Caco-2 (cell line): Measurements from ENCODE around the gene MRC2. TPM values are rescaled to one million over a fixed set of nuclear protein-coding genes. Genes with fewer than 3 reads are reported as not detected.

Source experiments
- BruUV-seq: library from RNA; stranded (reverse); fragments of 400-500 nt; replicated peaks from 2 replicates; lab custom pipeline; 2021; lab: Mats Ljungman, UMichigan
- CTCF ChIA-PET: fragments of 300-600 bp; sonication (Branson Sonifier 250); formaldehyde crosslinking; loops from one replicate; lab custom pipeline; 2022; ENCODE audit warnings: antibody characterized with exemption; lab: Charles Lee
- POLR2A ChIA-PET: fragments of 300-600 bp; sonication (Branson Sonifier 250); formaldehyde crosslinking; loops from one replicate; lab custom pipeline; 2022; ENCODE audit warnings: antibody characterized with exemption; lab: Charles Lee
- DNase-seq, 2 experiments: peaks; one replicate each; pipeline versions ENCODE4 v3.0.0 to v3.0.0-alpha.2; 2020 to 2022
- H3K27me3 ChIP-seq: replicated peaks from 2 replicates; pipeline ENCODE4 v1.6.0; 2011; ENCODE audit warnings: low read length; ENCODE audit not compliant: control insufficient read depth, insufficient read depth
- H3K36me3 ChIP-seq: 2 replicates; pipeline ENCODE4 v1.5.1; 2011; ENCODE audit warnings: low read length; ENCODE audit not compliant: control insufficient read depth, insufficient read depth
- H3K4me1 ChIP-seq: fragments of 250-450 bp; sonication (Bioruptor Pico); 2 replicates; pipeline ENCODE4 v1.5.1; 2020; ENCODE audit warnings: mild to moderate bottlenecking
- H3K4me3 ChIP-seq: 2 replicates; pipeline ENCODE4 v1.5.1; 2011; ENCODE audit warnings: low read depth, mild to moderate bottlenecking, control low read depth, low read length
- H3K9me3 ChIP-seq: fragments of 250-450 bp; sonication (Bioruptor Pico); 2 replicates; pipeline ENCODE4 v1.5.1; 2020; ENCODE audit warnings: mild to moderate bottlenecking, moderate library complexity
- H3K27ac Mint-ChIP-seq: one replicate; pipeline ENCODE4 v1.8.0; 2022; ENCODE audit warnings: mixed read lengths; ENCODE audit not compliant: unreplicated experiment
- H3K27me3 Mint-ChIP-seq: one replicate; pipeline ENCODE4 v1.8.0; 2022; ENCODE audit warnings: mixed read lengths; ENCODE audit not compliant: insufficient read depth, unreplicated experiment
- H3K36me3 Mint-ChIP-seq: one replicate; pipeline ENCODE4 v1.8.0; 2022; ENCODE audit warnings: mild to moderate bottlenecking, mixed read lengths; ENCODE audit not compliant: insufficient read depth, unreplicated experiment
- H3K4me1 Mint-ChIP-seq: one replicate; pipeline ENCODE4 v1.8.0; 2022; ENCODE audit warnings: low read depth, mixed read lengths; ENCODE audit not compliant: unreplicated experiment
- H3K4me3 Mint-ChIP-seq: one replicate; pipeline ENCODE4 v1.8.0; 2022; ENCODE audit warnings: mild to moderate bottlenecking, moderate library complexity, mixed read lengths; ENCODE audit not compliant: unreplicated experiment
- H3K9me3 Mint-ChIP-seq: one replicate; pipeline ENCODE4 v1.8.0; 2022; ENCODE audit warnings: mixed read lengths; ENCODE audit not compliant: unreplicated experiment
- intact Hi-C: fragments of 100-400 bp; cut with micrococcal nuclease; formaldehyde crosslinking; loops from one replicate; pipeline ENCODE4 v1.10.0; 2022; ENCODE audit not compliant: unreplicated experiment
- total RNA-seq: library from RNA; stranded (reverse); gene quantifications from 2 replicates; pipeline ENCODE4 v1.2.3, GENCODE V29; 2022
- TF ChIP-seq, protein P1 (sequence below), 2 experiments: fragments of 200-600 bp in 1 of 2; IDR thresholded peaks; 1 replicate in 1 of 2; 2 replicates in 1 of 2; pipeline versions ENCODE4 v1.5.1 to v1.8.0; 2011 to 2022; ENCODE audit warnings: antibody characterized with exemption in 1 of 2, control low read depth in 1 of 2, inconsistent platforms in 1 of 2, low read depth in 1 of 2, low read length in 1 of 2, mild to moderate bottlenecking in 1 of 2, moderate library complexity in 1 of 2; ENCODE audit not compliant: insufficient read depth in 1 of 2, severe bottlenecking in 1 of 2, unreplicated experiment in 1 of 2

The MRC2 gene
- total RNA-seq, 1 experiment from 2014 or later, result 7.0 TPM

DNA sequence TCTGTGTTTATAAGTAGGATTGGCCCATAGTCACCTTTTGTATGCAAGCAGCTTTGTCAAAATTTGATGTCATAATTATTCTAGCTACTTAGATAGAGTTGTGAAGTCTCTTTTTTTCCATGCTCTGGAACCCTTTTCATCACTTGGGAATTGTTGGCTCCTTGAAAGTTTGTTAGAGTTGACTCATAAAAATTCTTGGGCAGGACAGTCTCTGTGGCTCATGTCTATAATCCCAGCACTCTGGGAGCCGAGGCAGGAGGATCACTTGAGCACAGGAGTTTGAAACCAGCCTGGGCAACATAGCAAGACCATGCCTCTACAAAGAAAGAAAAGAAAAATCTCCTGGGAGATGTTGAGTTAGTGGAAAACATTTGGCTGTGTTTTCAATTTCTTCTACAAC, 45.7 kb upstream of the MRC2 start:
- Histone ChIP-seq H3K27me3 (no peaks in the 10 kb centered on the region), H3K4me1 (no peaks in the 10 kb centered on the region), H3K4me3 (no peak overlapping the region), H3K36me3 (no peaks in the 10 kb centered on the region; the same call in 1 of the 2 replicates), H3K9me3 (no peaks in the 10 kb centered on the region)
- Mint-ChIP-seq H3K9me3 (no peaks in the 10 kb centered on the region), H3K27ac (no peak overlapping the region), H3K4me1 (no peaks in the 10 kb centered on the region), H3K4me3 (no peak overlapping the region), H3K36me3 (peaks cover 55% of the 10 kb centered on the region), H3K27me3 (no peaks in the 10 kb centered on the region)
- POLR2A ChIA-PET, result no interaction called here
- no TSS peak for BruUV-seq
- TF ChIP-seq, protein P1, sequence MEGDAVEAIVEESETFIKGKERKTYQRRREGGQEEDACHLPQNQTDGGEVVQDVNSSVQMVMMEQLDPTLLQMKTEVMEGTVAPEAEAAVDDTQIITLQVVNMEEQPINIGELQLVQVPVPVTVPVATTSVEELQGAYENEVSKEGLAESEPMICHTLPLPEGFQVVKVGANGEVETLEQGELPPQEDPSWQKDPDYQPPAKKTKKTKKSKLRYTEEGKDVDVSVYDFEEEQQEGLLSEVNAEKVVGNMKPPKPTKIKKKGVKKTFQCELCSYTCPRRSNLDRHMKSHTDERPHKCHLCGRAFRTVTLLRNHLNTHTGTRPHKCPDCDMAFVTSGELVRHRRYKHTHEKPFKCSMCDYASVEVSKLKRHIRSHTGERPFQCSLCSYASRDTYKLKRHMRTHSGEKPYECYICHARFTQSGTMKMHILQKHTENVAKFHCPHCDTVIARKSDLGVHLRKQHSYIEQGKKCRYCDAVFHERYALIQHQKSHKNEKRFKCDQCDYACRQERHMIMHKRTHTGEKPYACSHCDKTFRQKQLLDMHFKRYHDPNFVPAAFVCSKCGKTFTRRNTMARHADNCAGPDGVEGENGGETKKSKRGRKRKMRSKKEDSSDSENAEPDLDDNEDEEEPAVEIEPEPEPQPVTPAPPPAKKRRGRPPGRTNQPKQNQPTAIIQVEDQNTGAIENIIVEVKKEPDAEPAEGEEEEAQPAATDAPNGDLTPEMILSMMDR (IDR thresholded peaks at IDR 0.05; ENCODE audit: insufficient read depth in 1 of 2, low read depth in 1 of 2, low read length in 1 of 2, severe bottlenecking in 1 of 2, unreplicated experiment in 1 of 2), result no peak
- intact Hi-C loops, result no loop called here
- CTCF ChIA-PET, result no interaction called here
- DNase-seq, result no peak

DNA sequence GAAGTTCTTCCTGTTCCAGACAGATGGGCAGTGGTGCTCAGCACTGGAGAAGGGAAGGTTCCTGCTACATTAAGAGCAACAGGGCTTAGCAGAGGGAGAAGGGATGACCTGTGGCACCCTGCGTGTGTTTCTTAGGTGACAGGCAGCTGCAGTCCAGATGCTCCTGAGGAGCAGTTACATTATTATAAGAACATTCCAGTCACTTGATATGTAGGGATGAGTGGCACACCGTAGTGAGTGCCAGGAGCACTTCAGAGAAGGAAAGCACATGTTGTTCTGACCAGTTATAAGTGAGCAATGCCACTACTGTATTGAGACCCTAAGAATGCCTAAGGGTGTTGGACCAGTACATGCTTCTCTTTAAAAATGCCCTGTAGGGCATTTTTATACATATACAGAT, 39.9 kb upstream of the MRC2 start:
- TF ChIP-seq, protein P1 (IDR thresholded peaks at IDR 0.05; ENCODE audit: insufficient read depth in 1 of 2, low read depth in 1 of 2, low read length in 1 of 2, severe bottlenecking in 1 of 2, unreplicated experiment in 1 of 2), result no peak
- Histone ChIP-seq H3K27me3 (no peaks in the 10 kb centered on the region), H3K4me1 (no peaks in the 10 kb centered on the region), H3K9me3 (no peaks in the 10 kb centered on the region), H3K4me3 (no peak overlapping the region), H3K36me3 (no peaks in the 10 kb centered on the region)
- Mint-ChIP-seq H3K4me1 (no peaks in the 10 kb centered on the region), H3K9me3 (no peaks in the 10 kb centered on the region), H3K27ac (no peak overlapping the region), H3K27me3 (no peaks in the 10 kb centered on the region), H3K4me3 (no peak overlapping the region), H3K36me3 (peaks cover 50% of the 10 kb centered on the region)
- no TSS peak for BruUV-seq
- DNase-seq, result no peak
- CTCF ChIA-PET, result no interaction called here
- POLR2A ChIA-PET, result no interaction called here
- intact Hi-C loops, result no loop called here

DNA sequence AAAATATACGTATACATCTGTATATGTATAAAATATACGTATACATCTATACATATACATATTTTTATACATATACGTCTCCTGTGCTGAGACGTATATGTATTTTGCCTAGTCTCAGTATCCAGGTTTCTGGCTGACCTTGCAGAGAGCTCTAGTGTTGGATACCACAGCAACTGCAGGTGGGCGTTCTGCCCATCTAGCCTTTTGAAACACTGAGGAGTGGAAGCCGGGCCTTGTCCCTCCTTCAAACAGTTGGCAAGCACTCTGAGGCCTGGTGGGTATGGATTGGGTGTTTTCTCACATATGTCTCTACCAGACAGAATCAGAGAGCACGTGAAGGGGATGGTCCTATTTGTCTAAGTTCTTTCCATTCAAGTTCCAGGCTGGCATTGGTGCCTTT, 39.4 kb upstream of the MRC2 start:
- H3K4me1 ChIP-seq, result no peaks in the 10 kb centered on the region
- TF ChIP-seq, protein P1 (IDR thresholded peaks at IDR 0.05; ENCODE audit: insufficient read depth in 1 of 2, low read depth in 1 of 2, low read length in 1 of 2, severe bottlenecking in 1 of 2, unreplicated experiment in 1 of 2), result no peak
- ChIA-PET CTCF (no interaction called here), POLR2A (no interaction called here)
- no peaks in the 10 kb centered on the region for H3K4me1 Mint-ChIP-seq
- H3K27me3 Mint-ChIP-seq, result no peaks in the 10 kb centered on the region
- DNase-seq, result no peak
- BruUV-seq, result no TSS peak
- H3K36me3 ChIP-seq, result no peaks in the 10 kb centered on the region; the same call in 1 of the 2 replicates
- intact Hi-C loops, result no loop called here
- peaks cover 50% of the 10 kb centered on the region for H3K36me3 Mint-ChIP-seq
- no peaks in the 10 kb centered on the region for H3K27me3 ChIP-seq
- H3K4me3 Mint-ChIP-seq, result no peak overlapping the region
- no peak overlapping the region for H3K4me3 ChIP-seq
- no peak overlapping the region for H3K27ac Mint-ChIP-seq
- H3K9me3 ChIP-seq, result no peaks in the 10 kb centered on the region
- no peaks in the 10 kb centered on the region for H3K9me3 Mint-ChIP-seq
